Gastrocnemius medialis (tissue), 4 donors: ENCODE measurements around the gene KATNB1. TPM values are rescaled to one million over a fixed set of nuclear protein-coding genes. Genes with fewer than 3 reads are reported as not detected.

Source experiments
- ATAC-seq, 2 donors: fragments of 150-250 bp; one replicate each; pipeline ENCODE4 v1.9.1; 2016
- DNase-seq, 2 donors: peaks; one replicate each; pipeline ENCODE4 v3.0.0-alpha.2; 2019
- H3K27ac ChIP-seq, 4 donors: fragments of 200-600 bp; sonication (generic); 1 replicate in 1 of 4; 2 replicates in 3 of 4; pipeline ENCODE4 v1.5.1; 2016 to 2018; ENCODE audit warnings: mild to moderate bottlenecking in 2 of 4, moderate library complexity in 1 of 4
- H3K27me3 ChIP-seq, 3 donors: fragments of 200-600 bp; sonication (generic) in 2 of 3; 1 replicate in 1 of 3; 2 replicates in 2 of 3; pipeline versions ENCODE4 v1.5.1 to v1.6.0; 2016 to 2019; ENCODE audit warnings: mild to moderate bottlenecking in 1 of 3, moderate library complexity in 1 of 3
- H3K36me3 ChIP-seq, 2 donors: fragments of 200-600 bp; sonication (generic) in 1 of 2; one replicate each; pipeline ENCODE4 v1.5.1; 2017 to 2018
- H3K4me1 ChIP-seq, 2 donors: fragments of 200-600 bp; sonication (generic) in 1 of 2; one replicate each; pipeline ENCODE4 v1.5.1; 2016 to 2017; ENCODE audit warnings: mild to moderate bottlenecking in 2 of 2
- H3K4me3 ChIP-seq, 4 donors: fragments of 200-600 bp; sonication (generic) in 3 of 4; 1 replicate in 1 of 4; 2 replicates in 3 of 4; pipeline ENCODE4 v1.5.1; 2016 to 2019; ENCODE audit warnings: mild to moderate bottlenecking in 2 of 4
- H3K9me3 ChIP-seq, 3 donors: fragments of 200-600 bp; sonication (generic) in 2 of 3; 1 replicate in 1 of 3; 2 replicates in 2 of 3; pipeline ENCODE4 v1.5.1; 2016 to 2019
- POLR2A ChIP-seq, 2 donors: fragments of 450-650 bp; IDR thresholded peaks; one replicate each; pipeline ENCODE4 v1.6.1; 2017; ENCODE audit warnings: antibody characterized with exemption in 2 of 2, mild to moderate bottlenecking in 2 of 2, moderate library complexity in 2 of 2
- in situ Hi-C, 4 donors: fragments of 200-750 bp; cut with MboI; loops; one replicate each; pipeline versions ENCODE4 v1.15.0 to v1.8.0; 2017; ENCODE audit warnings: low sequenced_read_pairs in 4 of 4
- intact Hi-C: fragments of 100-400 bp; cut with DNase I; formaldehyde crosslinking; loops from one replicate; pipeline ENCODE4 v1.15.1; 2023; ENCODE audit warnings: low total_unique reads
- total RNA-seq, 4 donors: library from RNA; depleted of rRNA; stranded (reverse); fragments of >200 nt; gene quantifications; one replicate each; pipeline versions ENCODE4 v1.1.0 to v1.2.3, GENCODE V29; 2016
- TF ChIP-seq, protein P1 (sequence below), 5 experiments: fragments of 450-650 bp in 3 of 5; fragments of 200-600 bp in 2 of 5; sonication (generic) in 2 of 5; IDR thresholded peaks in 4 of 5; conservative IDR thresholded peaks in 1 of 5; 1 replicate in 4 of 5; 2 replicates in 1 of 5; pipeline ENCODE4 v1.5.1; 2016 to 2019; ENCODE audit warnings: antibody characterized with exemption in 5 of 5, mild to moderate bottlenecking in 3 of 5, moderate library complexity in 3 of 5

The KATNB1 gene
- total RNA-seq, 4 donors from 2014 or later, result 10.7 to 18.0 (median 14.2) TPM

DNA sequence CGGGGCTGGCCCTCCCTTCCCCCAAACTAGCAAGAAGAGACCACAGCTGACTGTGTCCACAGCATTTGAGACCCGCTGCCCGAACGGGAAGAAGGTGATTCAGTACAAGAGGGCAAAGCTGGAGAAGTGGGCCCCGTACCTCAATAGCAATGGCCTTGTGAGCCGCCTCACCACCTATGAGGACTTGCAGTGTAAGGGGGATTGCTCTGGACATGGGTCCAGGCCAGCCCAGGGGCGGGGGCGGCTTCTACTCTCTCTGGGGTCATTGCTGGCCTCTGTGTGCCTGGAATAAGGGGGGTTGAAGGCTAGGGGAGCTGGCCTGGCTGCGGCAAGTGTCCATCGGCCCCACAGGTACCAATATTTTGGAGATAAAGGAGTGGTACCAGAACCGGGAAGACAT is 12.9 kb upstream of the KATNB1 start:
- TF ChIP-seq POLR2A (IDR thresholded peaks at IDR 0.05), result no peak
- TF ChIP-seq, protein P1, sequence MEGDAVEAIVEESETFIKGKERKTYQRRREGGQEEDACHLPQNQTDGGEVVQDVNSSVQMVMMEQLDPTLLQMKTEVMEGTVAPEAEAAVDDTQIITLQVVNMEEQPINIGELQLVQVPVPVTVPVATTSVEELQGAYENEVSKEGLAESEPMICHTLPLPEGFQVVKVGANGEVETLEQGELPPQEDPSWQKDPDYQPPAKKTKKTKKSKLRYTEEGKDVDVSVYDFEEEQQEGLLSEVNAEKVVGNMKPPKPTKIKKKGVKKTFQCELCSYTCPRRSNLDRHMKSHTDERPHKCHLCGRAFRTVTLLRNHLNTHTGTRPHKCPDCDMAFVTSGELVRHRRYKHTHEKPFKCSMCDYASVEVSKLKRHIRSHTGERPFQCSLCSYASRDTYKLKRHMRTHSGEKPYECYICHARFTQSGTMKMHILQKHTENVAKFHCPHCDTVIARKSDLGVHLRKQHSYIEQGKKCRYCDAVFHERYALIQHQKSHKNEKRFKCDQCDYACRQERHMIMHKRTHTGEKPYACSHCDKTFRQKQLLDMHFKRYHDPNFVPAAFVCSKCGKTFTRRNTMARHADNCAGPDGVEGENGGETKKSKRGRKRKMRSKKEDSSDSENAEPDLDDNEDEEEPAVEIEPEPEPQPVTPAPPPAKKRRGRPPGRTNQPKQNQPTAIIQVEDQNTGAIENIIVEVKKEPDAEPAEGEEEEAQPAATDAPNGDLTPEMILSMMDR (IDR thresholded peaks at IDR 0.05 in 4 of 5, conservative IDR thresholded peaks at IDR 0.05 in 1 of 5), result no peak
- ATAC-seq (no peak), DNase-seq (no peak)
- Histone ChIP-seq H3K9me3 (no peaks in the 10 kb centered on the region), H3K4me1 (no peaks in the 10 kb centered on the region), H3K27ac (no peak overlapping the region), H3K4me3 (no peak overlapping the region), H3K36me3 (no peaks in the 10 kb centered on the region), H3K27me3 (no peaks in the 10 kb centered on the region)
- in situ Hi-C loops, result no loop called here
- intact Hi-C loops, result loop anchor here (5.0 kb wide), 1 partner anchor 145 kb away; no protein-coding TSS in a partner anchor

DNA sequence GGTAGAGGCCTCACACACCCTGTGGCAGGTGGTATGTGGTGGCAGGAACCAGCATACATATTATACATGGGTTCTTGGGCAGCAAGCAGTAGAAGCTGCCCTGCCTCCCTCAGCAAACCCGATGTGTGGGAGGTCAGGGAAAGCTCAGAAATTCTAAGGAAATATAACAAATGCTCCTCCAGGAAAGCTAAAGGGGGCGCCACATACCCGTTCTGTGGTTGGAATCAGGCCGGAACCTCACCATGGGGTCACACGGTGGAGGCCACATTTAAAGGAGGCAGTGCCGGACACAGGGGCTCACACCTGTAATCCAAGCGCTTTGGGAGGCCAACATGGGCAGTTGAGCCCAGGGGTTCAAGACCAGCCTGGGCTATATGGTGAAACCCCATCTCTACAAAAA is 12.4 kb upstream of the KATNB1 start:
- Histone ChIP-seq H3K27me3 (no peaks in the 10 kb centered on the region), H3K36me3 (no peaks in the 10 kb centered on the region), H3K4me3 (no peak overlapping the region), H3K9me3 (no peaks in the 10 kb centered on the region), H3K4me1 (no peaks in the 10 kb centered on the region), H3K27ac (no peak overlapping the region)
- intact Hi-C loops (loop anchor here (5.0 kb wide), 1 partner anchor 146 kb away; no protein-coding TSS in a partner anchor), in situ Hi-C loops (no loop called here)
- DNase-seq (no peak), ATAC-seq (no peak)
- TF ChIP-seq, protein P1 (IDR thresholded peaks at IDR 0.05 in 4 of 5, conservative IDR thresholded peaks at IDR 0.05 in 1 of 5), result no peak
- no peak for TF ChIP-seq POLR2A (IDR thresholded peaks at IDR 0.05)

DNA sequence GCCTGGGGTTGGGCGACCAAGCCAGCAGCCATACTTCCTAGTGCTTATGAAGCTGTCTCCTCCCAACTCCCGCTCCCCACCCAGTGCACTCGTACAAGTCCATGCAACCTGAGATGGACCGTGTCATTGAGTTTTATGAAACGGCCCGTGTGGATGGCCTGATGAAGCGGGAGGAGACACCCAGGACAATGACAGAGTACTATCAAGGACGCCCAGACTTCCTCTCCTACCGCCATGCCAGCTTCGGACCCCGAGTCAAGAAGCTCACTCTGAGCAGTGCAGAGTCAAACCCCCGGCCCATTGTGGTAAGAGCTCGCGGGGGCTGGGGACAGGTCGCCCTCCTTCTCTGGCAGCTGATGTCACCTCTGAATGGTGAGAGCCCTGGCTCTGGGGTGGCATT is 11.0 kb upstream of the KATNB1 start:
- no peak overlapping the region for H3K4me3 ChIP-seq
- H3K27me3 ChIP-seq, result no peaks in the 10 kb centered on the region
- H3K27ac ChIP-seq, result no peak overlapping the region
- no peaks in the 10 kb centered on the region for H3K9me3 ChIP-seq
- DNase-seq (no peak), ATAC-seq (no peak)
- in situ Hi-C loops, result no loop called here
- no peaks in the 10 kb centered on the region for H3K36me3 ChIP-seq
- H3K4me1 ChIP-seq, result no peaks in the 10 kb centered on the region
- intact Hi-C loops, result loop anchor here (5.0 kb wide), 1 partner anchor 147 kb away; no protein-coding TSS in a partner anchor
- TF ChIP-seq POLR2A (IDR thresholded peaks at IDR 0.05), result no peak
- TF ChIP-seq, protein P1 (IDR thresholded peaks at IDR 0.05 in 4 of 5, conservative IDR thresholded peaks at IDR 0.05 in 1 of 5), result no peak

DNA sequence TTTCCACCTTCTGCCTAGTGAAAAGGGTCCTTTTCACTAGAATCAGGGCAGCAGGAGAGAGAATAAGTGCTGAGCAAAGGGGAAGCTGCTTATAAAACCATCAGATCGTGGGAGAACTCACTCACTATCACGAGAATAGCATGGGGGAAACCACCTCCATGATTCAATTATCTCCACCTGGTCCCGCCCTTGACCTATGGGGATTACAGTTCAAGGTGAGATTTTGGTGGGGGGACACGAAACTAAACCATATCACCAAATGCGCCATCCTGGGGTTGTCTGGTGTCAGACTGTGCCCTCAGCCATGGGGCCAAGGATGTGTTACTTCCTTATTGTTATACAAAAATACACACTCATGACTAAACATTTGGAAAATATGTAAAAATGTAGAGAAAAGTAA is 10.4 kb upstream of the KATNB1 start:
- DNase-seq, result no peak
- in situ Hi-C loops, result loop anchor here in 2 of 4 donors (25.0 kb wide), 2 partner anchors 287 to 288 kb away; partner anchors contain the start of genes CIAPIN1 (in 1 of the 2), COQ9 (in 1 of the 2), USB1 (in 1 of the 2) and ZNF319 (in 1 of the 2)
- TF ChIP-seq, protein P1 (IDR thresholded peaks at IDR 0.05 in 4 of 5, conservative IDR thresholded peaks at IDR 0.05 in 1 of 5), result no peak
- no peak for TF ChIP-seq POLR2A (IDR thresholded peaks at IDR 0.05)
- Histone ChIP-seq H3K27me3 (no peaks in the 10 kb centered on the region), H3K27ac (no peak overlapping the region), H3K4me3 (no peak overlapping the region), H3K9me3 (no peaks in the 10 kb centered on the region), H3K36me3 (no peaks in the 10 kb centered on the region), H3K4me1 (no peaks in the 10 kb centered on the region)
- intact Hi-C loops, result no loop called here
- ATAC-seq, result no peak

DNA sequence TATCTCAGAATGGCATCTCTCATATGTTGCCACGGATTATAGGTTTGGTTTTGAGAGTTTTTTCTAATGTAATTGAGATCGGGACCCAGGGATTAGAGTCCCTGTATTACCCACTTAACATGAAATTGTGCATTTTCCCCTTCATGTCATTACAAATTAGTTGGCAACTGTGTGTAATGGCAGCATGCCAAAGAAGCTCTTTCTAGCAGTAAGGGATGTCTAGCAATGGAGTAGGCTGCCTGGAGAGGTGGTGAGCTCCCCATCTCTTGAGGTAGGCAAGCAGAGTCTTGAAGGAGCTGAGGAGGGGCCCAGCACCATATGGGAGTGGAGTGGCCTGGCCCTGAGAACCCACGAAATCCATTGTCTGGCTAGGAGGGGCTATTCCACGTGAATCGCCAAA is 10.0 kb upstream of the KATNB1 start:
- no peak for ATAC-seq
- no peaks in the 10 kb centered on the region for H3K36me3 ChIP-seq
- H3K4me3 ChIP-seq, result no peak overlapping the region
- DNase-seq, result no peak
- in situ Hi-C loops (loop anchor here in 2 of 4 donors (25.0 kb wide), 2 partner anchors 287 to 288 kb away; partner anchors contain the start of genes CIAPIN1 (in 1 of the 2), COQ9 (in 1 of the 2), USB1 (in 1 of the 2) and ZNF319 (in 1 of the 2)), intact Hi-C loops (no loop called here)
- no peak overlapping the region for H3K27ac ChIP-seq
- no peaks in the 10 kb centered on the region for H3K27me3 ChIP-seq
- TF ChIP-seq, protein P1 (IDR thresholded peaks at IDR 0.05 in 4 of 5, conservative IDR thresholded peaks at IDR 0.05 in 1 of 5), result no peak
- TF ChIP-seq POLR2A (IDR thresholded peaks at IDR 0.05), result no peak
- no peaks in the 10 kb centered on the region for H3K4me1 ChIP-seq
- no peaks in the 10 kb centered on the region for H3K9me3 ChIP-seq
